Right atrium auricular region (tissue), 2 donors: ENCODE data around the gene OR3A2. TPM values are rescaled to one million over a fixed set of nuclear protein-coding genes. Genes with fewer than 3 reads are reported as not detected.
"Not testable (repeated sequence)": the region's sequence is repeated elsewhere in the genome, so short reads cannot be mapped to it uniquely, and the experiment has no call there.

Experiments used
- DNase-seq: peaks from one replicate; pipeline ENCODE4 v3.0.0-alpha.2; 2019; ENCODE audit warnings: low spot score
- H3K27ac ChIP-seq, 2 donors: fragments of 200-600 bp; sonication (generic); 1 replicate in 1 of 2; 2 replicates in 1 of 2; pipeline ENCODE4 v1.5.1; 2016 to 2019
- H3K27me3 ChIP-seq, 2 donors: fragments of 200-600 bp; sonication (generic); one replicate each; pipeline versions ENCODE4 v1.5.1 to v1.6.0; 2017 to 2019
- H3K36me3 ChIP-seq: fragments of 200-600 bp; sonication (generic); one replicate; pipeline ENCODE4 v1.5.1; 2016
- H3K4me1 ChIP-seq, 2 donors: fragments of 200-600 bp; sonication (generic); one replicate each; pipeline versions ENCODE4 v1.5.1 to v1.6.0; 2017 to 2019
- H3K4me3 ChIP-seq, 2 donors: fragments of 200-600 bp; sonication (generic); 1 replicate in 1 of 2; 2 replicates in 1 of 2; pipeline ENCODE4 v1.5.1; 2017 to 2019; ENCODE audit warnings: mild to moderate bottlenecking in 1 of 2, moderate library complexity in 1 of 2
- H3K9me3 ChIP-seq, 2 donors: fragments of 200-600 bp; sonication (generic); one replicate each; pipeline ENCODE4 v1.5.1; 2019
- total RNA-seq, 2 donors: library from RNA; depleted of rRNA; stranded (reverse); fragments of >200 nt; gene quantifications; one replicate each; pipeline ENCODE4 v1.1.0, GENCODE V29; 2016
- TF ChIP-seq, protein P1 (sequence below), 2 donors: fragments of 200-600 bp; sonication (generic); IDR thresholded peaks; one replicate each; pipeline ENCODE4 v1.5.1; 2019; ENCODE audit warnings: antibody characterized with exemption in 2 of 2

The OR3A2 gene
- total RNA-seq, 2 donors from 2014 or later, result 0.51 TPM; not detected in 1

DNA sequence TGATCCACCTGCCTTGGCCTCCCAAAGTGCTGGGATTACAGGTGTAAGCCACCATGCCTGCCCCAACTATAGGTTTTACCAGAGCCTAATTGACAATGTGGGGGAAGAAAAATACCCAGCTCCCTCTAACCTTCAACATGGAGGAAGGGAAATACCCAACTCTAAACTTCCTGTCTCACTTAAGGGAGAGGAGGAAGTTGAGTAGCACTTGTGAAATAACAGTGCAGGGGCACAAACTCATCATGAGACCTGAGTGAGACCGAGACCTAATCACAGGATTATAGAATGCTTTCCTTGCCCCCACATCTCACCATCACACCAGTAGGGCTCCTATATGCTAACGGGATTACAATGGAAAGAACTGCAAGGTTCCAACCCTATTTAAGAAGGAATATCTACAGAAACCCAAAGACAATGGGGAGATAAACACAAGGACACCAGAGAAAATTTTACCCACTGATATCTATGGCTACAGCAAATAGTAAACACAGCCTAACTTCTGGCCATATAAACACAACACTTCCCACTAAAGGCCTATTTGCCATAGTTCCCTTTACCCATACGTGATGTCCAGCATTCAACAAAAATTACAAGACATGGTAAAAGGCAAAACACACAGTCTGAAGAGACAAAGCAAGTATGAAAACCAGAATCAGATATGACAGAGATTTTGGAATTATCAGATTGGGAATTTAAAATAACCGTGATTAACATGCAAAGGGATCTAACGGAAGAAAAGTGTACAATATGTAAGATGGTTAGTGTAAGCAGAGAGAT, 114.8 kb downstream of the OR3A2 start:
- no peaks in the 10 kb centered on the region for H3K4me1 ChIP-seq
- no peaks in the 10 kb centered on the region for H3K36me3 ChIP-seq
- H3K9me3 ChIP-seq, result peaks cover 3 to 9% of the 10 kb centered on the region in 2 donors
- no peak for DNase-seq
- H3K27ac ChIP-seq, result no peak overlapping the region
- TF ChIP-seq, protein P1, sequence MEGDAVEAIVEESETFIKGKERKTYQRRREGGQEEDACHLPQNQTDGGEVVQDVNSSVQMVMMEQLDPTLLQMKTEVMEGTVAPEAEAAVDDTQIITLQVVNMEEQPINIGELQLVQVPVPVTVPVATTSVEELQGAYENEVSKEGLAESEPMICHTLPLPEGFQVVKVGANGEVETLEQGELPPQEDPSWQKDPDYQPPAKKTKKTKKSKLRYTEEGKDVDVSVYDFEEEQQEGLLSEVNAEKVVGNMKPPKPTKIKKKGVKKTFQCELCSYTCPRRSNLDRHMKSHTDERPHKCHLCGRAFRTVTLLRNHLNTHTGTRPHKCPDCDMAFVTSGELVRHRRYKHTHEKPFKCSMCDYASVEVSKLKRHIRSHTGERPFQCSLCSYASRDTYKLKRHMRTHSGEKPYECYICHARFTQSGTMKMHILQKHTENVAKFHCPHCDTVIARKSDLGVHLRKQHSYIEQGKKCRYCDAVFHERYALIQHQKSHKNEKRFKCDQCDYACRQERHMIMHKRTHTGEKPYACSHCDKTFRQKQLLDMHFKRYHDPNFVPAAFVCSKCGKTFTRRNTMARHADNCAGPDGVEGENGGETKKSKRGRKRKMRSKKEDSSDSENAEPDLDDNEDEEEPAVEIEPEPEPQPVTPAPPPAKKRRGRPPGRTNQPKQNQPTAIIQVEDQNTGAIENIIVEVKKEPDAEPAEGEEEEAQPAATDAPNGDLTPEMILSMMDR (IDR thresholded peaks at IDR 0.05), result no peak
- no peaks in the 10 kb centered on the region for H3K27me3 ChIP-seq
- no peak overlapping the region for H3K4me3 ChIP-seq

DNA sequence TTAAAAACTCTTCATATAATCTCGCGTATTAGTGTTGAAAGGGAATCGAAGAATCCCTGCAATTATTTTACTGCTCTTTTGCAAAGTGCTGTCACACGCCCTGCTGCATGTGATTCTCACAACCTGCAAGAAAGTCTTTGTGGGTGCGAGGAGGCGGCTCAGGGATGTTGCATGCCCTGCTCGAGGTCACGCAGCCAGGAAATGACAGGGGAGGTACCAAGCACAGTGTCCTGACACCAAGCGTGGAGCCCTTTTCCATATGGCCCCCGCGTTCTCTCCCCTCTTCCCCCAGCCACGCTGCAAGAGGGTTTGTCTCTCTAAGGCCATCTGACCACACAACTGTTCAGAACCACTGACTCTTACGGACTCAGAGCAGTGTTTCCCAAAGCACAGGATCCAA, 125.5 kb downstream of the OR3A2 start:
- Histone ChIP-seq H3K4me3 (no peak overlapping the region), H3K27me3 (no peaks in the 10 kb centered on the region), H3K27ac (no peak overlapping the region), H3K9me3 (no peaks in the 10 kb centered on the region), H3K4me1 (no peaks in the 10 kb centered on the region), H3K36me3 (no peaks in the 10 kb centered on the region)
- DNase-seq, result no peak
- TF ChIP-seq, protein P1 (IDR thresholded peaks at IDR 0.05), result no peak

GRCh38 chr17:3260163-3260562, 125.9 kb downstream of the OR3A2 start:
- DNase-seq, result no peak
- H3K4me1 ChIP-seq, result no peaks in the 10 kb centered on the region
- no peaks in the 10 kb centered on the region for H3K36me3 ChIP-seq
- no peak overlapping the region for H3K4me3 ChIP-seq
- no peak overlapping the region for H3K27ac ChIP-seq
- TF ChIP-seq, protein P1 (IDR thresholded peaks at IDR 0.05), result no peak
- H3K27me3 ChIP-seq, result no peaks in the 10 kb centered on the region
- H3K9me3 ChIP-seq, result no peaks in the 10 kb centered on the region

DNA sequence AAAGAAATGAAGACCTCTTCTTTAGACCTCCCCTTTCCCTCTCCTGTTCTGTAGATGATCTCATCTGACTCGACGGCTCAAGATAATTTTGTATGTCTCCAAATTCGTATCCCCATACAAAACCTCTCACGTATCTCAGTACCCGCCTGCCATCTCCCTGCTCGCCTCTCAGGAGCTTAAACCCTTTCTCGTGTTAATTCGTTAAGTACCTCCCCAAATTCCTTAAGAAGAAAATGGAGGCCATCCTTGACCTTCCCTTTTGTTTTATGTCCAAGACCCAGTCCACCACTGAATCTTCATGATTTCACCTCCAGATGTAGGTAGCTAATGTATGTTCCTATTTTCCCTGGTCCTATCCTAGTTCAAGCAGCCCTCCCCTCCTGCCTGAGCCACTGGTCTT, 129.5 kb downstream of the OR3A2 start:
- no peaks in the 10 kb centered on the region for H3K9me3 ChIP-seq

GRCh38 chr17:3249013-3249412, 137.1 kb downstream of the OR3A2 start:
- H3K36me3 ChIP-seq, H3K27ac ChIP-seq, H3K4me3 ChIP-seq, H3K27me3 ChIP-seq, H3K9me3 ChIP-seq, H3K4me1 ChIP-seq, DNase-seq: not testable (repeated sequence)

More for the DNA sequence above, 129.5 kb downstream of the OR3A2 start:
- no peak overlapping the region for H3K4me3 ChIP-seq
- no peaks in the 10 kb centered on the region for H3K4me1 ChIP-seq
- no peaks in the 10 kb centered on the region for H3K27me3 ChIP-seq
- H3K27ac ChIP-seq, result no peak overlapping the region
- TF ChIP-seq, protein P1 (IDR thresholded peaks at IDR 0.05), result no peak
- DNase-seq, result no peak
- H3K36me3 ChIP-seq, result no peaks in the 10 kb centered on the region

DNA sequence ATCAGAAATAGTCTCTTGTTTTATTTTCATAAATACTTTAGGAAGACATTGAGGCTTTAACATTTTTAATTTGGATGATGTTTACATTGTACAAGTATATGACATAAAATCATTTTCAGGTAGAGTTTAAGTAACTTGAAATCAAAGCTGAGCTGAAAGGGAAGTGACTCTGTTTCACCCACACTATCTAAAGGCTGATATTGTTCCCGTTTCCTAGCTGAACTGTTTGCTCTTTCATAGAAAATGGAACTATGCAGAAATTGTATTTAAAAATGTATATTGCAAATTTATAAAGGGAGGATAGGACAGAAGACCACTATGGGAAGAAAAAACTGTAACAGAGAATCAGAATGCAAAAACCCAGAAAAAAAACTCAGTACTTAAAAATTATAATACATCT, 141.3 kb downstream of the OR3A2 start:
- H3K4me3 ChIP-seq, H3K9me3 ChIP-seq, H3K27ac ChIP-seq, H3K27me3 ChIP-seq, H3K4me1 ChIP-seq, H3K36me3 ChIP-seq, DNase-seq: not testable (repeated sequence)

DNA sequence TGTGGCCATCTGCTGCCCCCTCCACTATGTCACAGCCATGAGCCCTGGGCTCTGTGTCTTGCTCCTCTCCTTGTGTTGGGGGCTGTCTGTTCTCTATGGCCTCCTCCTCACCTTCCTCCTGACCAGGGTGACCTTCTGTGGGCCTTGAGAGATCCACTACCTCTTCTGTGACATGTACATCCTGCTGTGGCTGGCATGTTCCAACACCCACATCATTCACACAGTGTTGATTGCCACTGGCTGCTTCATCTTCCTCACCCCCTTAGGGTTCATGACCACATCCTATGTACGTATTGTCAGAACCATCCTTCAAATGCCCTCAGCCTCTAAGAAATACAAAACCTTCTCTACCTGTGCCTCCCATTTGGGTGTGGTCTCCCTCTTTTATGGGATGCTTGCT, 145.1 kb downstream of the OR3A2 start:
- H3K4me1 ChIP-seq, H3K27ac ChIP-seq, H3K36me3 ChIP-seq, H3K4me3 ChIP-seq, H3K9me3 ChIP-seq, DNase-seq, H3K27me3 ChIP-seq: not testable (repeated sequence)

GRCh38 chr17:3238685-3239084, 147.4 kb downstream of the OR3A2 start:
- DNase-seq, H3K36me3 ChIP-seq, H3K4me3 ChIP-seq, H3K9me3 ChIP-seq, H3K27me3 ChIP-seq, H3K4me1 ChIP-seq, H3K27ac ChIP-seq: not testable (repeated sequence)

DNA sequence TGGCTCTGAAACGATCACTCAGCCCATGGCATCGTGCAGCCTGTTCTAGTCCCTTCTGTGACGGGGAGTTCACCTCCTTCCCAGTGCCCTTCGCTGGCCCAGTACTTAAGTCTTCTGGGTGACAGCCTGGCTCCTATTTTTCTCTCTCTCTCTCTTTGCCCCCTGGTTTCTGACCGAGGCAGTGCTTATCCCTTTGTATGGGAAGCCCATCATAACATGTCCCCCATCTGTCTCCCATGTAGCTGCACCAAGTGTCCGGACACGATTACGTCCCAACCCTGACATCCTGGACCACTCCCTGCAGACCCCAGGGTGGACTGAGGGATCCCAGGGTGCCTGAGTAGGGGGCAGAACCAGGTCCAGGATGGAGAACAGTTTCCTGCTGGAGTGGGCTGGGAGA, 153.8 kb downstream of the OR3A2 start:
- not testable (repeated sequence) for H3K27ac ChIP-seq, H3K4me1 ChIP-seq, H3K36me3 ChIP-seq, DNase-seq, H3K9me3 ChIP-seq, H3K4me3 ChIP-seq, H3K27me3 ChIP-seq
